A549 (cell line): ENCODE results near the gene LLPH. TPM values are rescaled to one million over a fixed set of nuclear protein-coding genes. Genes with fewer than 3 reads are reported as not detected.

ENCODE experiments used
- ATAC-seq, 2 experiments: fragments of 200-7000 bp in 1 of 2; fragments of >200 bp in 1 of 2; cut with Nextera tagmentation in 1 of 2; cut with Tn5 transposase in 1 of 2; 3 replicates each; pipeline versions ENCODE4 v1.8.0 to v1.9.1; 2018 to 2020; ENCODE audit warnings: mild to moderate bottlenecking in 1 of 2, moderate library complexity in 1 of 2
- CTCF ChIA-PET: fragments of 300-600 bp; sonication (Branson Sonifier 250); formaldehyde crosslinking; extraction: SDS; loops from one replicate; lab custom pipeline; 2021; ENCODE audit warnings: antibody characterized with exemption, inconsistent platforms; lab: Yijun Ruan, JAX
- POLR2A ChIA-PET: fragments of 350-600 bp; formaldehyde crosslinking; extraction: SDS; loops from one replicate; lab custom pipeline; 2021; ENCODE audit warnings: antibody characterized with exemption, inconsistent platforms; lab: Yijun Ruan, JAX
- DNase-seq, 2 experiments: peaks; one replicate each; pipeline versions ENCODE4 v3.0.0 to v3.0.0-alpha.2; 2011 to 2016; ENCODE audit warnings: low read depth in 1 of 2, low spot score in 1 of 2
- FAIRE-seq: peaks from 2 replicates; lab custom pipeline; 2011; peaks lifted over from hg19 to GRCh38; lab: Jason Lieb, UNC
- H3K27ac ChIP-seq, 2 experiments: fragments of >200 bp; sonication (Bioruptor Twin); formaldehyde crosslinking; 3 replicates each; pipeline ENCODE4 v1.5.1; 2016 to 2017
- H3K4me1 ChIP-seq: fragments of >200 bp; sonication (Bioruptor Twin); formaldehyde crosslinking; 3 replicates; pipeline ENCODE4 v1.6.1; 2016
- H3K4me2 ChIP-seq: fragments of >200 bp; sonication (Bioruptor Twin); formaldehyde crosslinking; 3 replicates; pipeline ENCODE4 v1.6.1; 2016
- H3K4me3 ChIP-seq: fragments of >200 bp; sonication (Bioruptor Twin); formaldehyde crosslinking; 3 replicates; pipeline ENCODE4 v1.5.1; 2016
- H3K9me3 ChIP-seq: fragments of >200 bp; sonication (Bioruptor Twin); formaldehyde crosslinking; 3 replicates; pipeline ENCODE4 v1.6.1; 2016
- CEBPB ChIP-seq, 2 experiments: fragments of >200 bp in 1 of 2; sonication (Bioruptor Twin) in 1 of 2; formaldehyde crosslinking in 1 of 2; IDR thresholded peaks; 2 replicates each; pipeline ENCODE4 v1.6.1; 2012 to 2016
- CHD2 ChIP-seq: fragments of 150-350 bp; IDR thresholded peaks from 2 replicates; pipeline ENCODE4 v1.6.1; 2014; ENCODE audit warnings: low read length; ENCODE audit not compliant: partially characterized antibody
- CHD4 ChIP-seq: fragments of 200-600 bp; sonication (generic); IDR thresholded peaks from 2 replicates; pipeline ENCODE4 v1.6.1; 2016; ENCODE audit warnings: antibody characterized with exemption, mild to moderate bottlenecking, borderline replicate concordance
- EHMT2 ChIP-seq: fragments of 200-600 bp; sonication (generic); IDR thresholded peaks from 2 replicates; pipeline ENCODE4 v1.6.1; 2016; ENCODE audit warnings: antibody characterized with exemption, low read depth, mild to moderate bottlenecking, moderate library complexity
- ESRRA ChIP-seq: fragments of 150-350 bp; IDR thresholded peaks from 2 replicates; pipeline ENCODE4 v1.6.1; 2014; ENCODE audit warnings: mild to moderate bottlenecking, low read length, borderline replicate concordance
- FOSB ChIP-seq: fragments of 250-450 bp; sonication (Bioruptor Pico); IDR thresholded peaks from 2 replicates; pipeline ENCODE4 v1.5.0; 2020; ENCODE audit warnings: mild to moderate bottlenecking, moderate library complexity
- GATA3 ChIP-seq: IDR thresholded peaks from 2 replicates; pipeline ENCODE4 v1.6.1; 2012; ENCODE audit warnings: borderline replicate concordance
- HES2 ChIP-seq: fragments of >200 bp; sonication (Bioruptor Twin); formaldehyde crosslinking; IDR thresholded peaks from 2 replicates; pipeline ENCODE4 v1.6.1; 2016
- HEYL ChIP-seq: fragments of 250-450 bp; sonication (Bioruptor Pico); IDR thresholded peaks from 2 replicates; pipeline ENCODE4 v1.8.0; 2021; ENCODE audit warnings: mild to moderate bottlenecking, moderate library complexity
- KDM1A ChIP-seq: fragments of 200-600 bp; sonication (generic); IDR thresholded peaks from 2 replicates; pipeline ENCODE4 v1.6.1; 2016; ENCODE audit warnings: low read depth, mild to moderate bottlenecking
- KDM5A ChIP-seq: fragments of 200-600 bp; sonication (generic); IDR thresholded peaks from 2 replicates; pipeline ENCODE4 v1.6.1; 2016; ENCODE audit warnings: antibody characterized with exemption, mild to moderate bottlenecking
- NR3C1 ChIP-seq: fragments of >200 bp; sonication (Bioruptor Twin); formaldehyde crosslinking; IDR thresholded peaks from 3 replicates; pipeline ENCODE4 v1.6.1; 2017
- PBX3 ChIP-seq: IDR thresholded peaks from 2 replicates; pipeline ENCODE4 v1.6.1; 2012
- PHF8 ChIP-seq: fragments of 200-600 bp; sonication (generic); IDR thresholded peaks from 2 replicates; pipeline ENCODE4 v1.6.1; 2016; ENCODE audit warnings: low read depth, mild to moderate bottlenecking, antibody characterized with exemption, moderate library complexity, borderline replicate concordance
- POLR2AphosphoS2 ChIP-seq: conservative IDR thresholded peaks from 2 replicates; pipeline ENCODE4 v1.6.1; 2012; ENCODE audit warnings: low read length, improper control_type of control experiment, inconsistent platforms
- RARB ChIP-seq: fragments of 250-450 bp; sonication (Bioruptor Pico); IDR thresholded peaks from 2 replicates; pipeline ENCODE4 v1.8.0; 2021; ENCODE audit warnings: mild to moderate bottlenecking, moderate library complexity
- RCOR1 ChIP-seq: fragments of 150-350 bp; IDR thresholded peaks from 2 replicates; pipeline ENCODE4 v1.6.1; 2014; ENCODE audit warnings: antibody characterized with exemption, low read length, low read depth
- RFX5 ChIP-seq: fragments of 450-650 bp; IDR thresholded peaks from 2 replicates; pipeline ENCODE4 v1.7.1; 2014; ENCODE audit warnings: antibody characterized with exemption, mild to moderate bottlenecking, moderate library complexity
- TFCP2L1 ChIP-seq: fragments of 250-450 bp; sonication (Bioruptor Pico); IDR thresholded peaks from 2 replicates; pipeline ENCODE4 v1.5.0; 2021; ENCODE audit warnings: mild to moderate bottlenecking
- TP53 ChIP-seq: fragments of 250-450 bp; sonication (Bioruptor Pico); IDR thresholded peaks from 2 replicates; pipeline ENCODE4 v1.5.0; 2021; ENCODE audit warnings: mild to moderate bottlenecking, moderate library complexity
- USF2 ChIP-seq: fragments of 450-650 bp; IDR thresholded peaks from 2 replicates; pipeline ENCODE4 v1.6.1; 2014; ENCODE audit warnings: antibody characterized with exemption
- ZFP36 ChIP-seq: fragments of 450-650 bp; IDR thresholded peaks from 2 replicates; pipeline ENCODE4 v1.6.1; 2014; ENCODE audit warnings: borderline replicate concordance; ENCODE audit not compliant: partially characterized antibody
- WGBS: methylation state at CpG from one replicate; pipeline ENCODE4 v1.1.6; 2017; ENCODE audit errors: missing lambda C conversion rate; 5-methylcytosine and 5-hydroxymethylcytosine counted together
- polyA plus RNA-seq, 4 experiments: library from polyadenylated mRNA; depleted of rRNA in 3 of 4; stranded (reverse); fragments of >200 nt; fragmentation: RNase III in 1 of 4; extraction: RNeasy Plus Mini Kit Qiagen cat#74134 plus additional on column Dnase treatment in 1 of 4; gene quantifications; 2 replicates in 3 of 4; 3 replicates in 1 of 4; pipeline ENCODE4 v1.2.3, GENCODE V29; 2011 to 2017

LLPH gene
- polyA plus RNA-seq, 2 of the 4 experiments (the other 2 are of a cell fraction), result 32.4 to 54.5 TPM

GRCh38 chr12:66085213-66085612 lies 45.3 kb downstream of the LLPH start:
- ChIA-PET POLR2A (no interaction called here), CTCF (interaction anchor here (1.0 to 2.2 kb wide), 7 partner anchors 14 to 779 kb away, joined by 3 to 15 read pairs (median 4); no protein-coding TSS in a partner anchor)
- FAIRE-seq (no peak), DNase-seq (no peak), ATAC-seq (no peak)
- no peaks in the 10 kb centered on the region for H3K9me3 ChIP-seq
- no peak overlapping the region for H3K27ac ChIP-seq
- WGBS, result 20% methylated on average over 1 of the region's 1 CpG
- no peak overlapping the region for H3K4me2 ChIP-seq
- no peak overlapping the region for H3K4me3 ChIP-seq
- no peaks in the 10 kb centered on the region for H3K4me1 ChIP-seq
- peak; percentile 24 for TF ChIP-seq ZFP36
- no peak for TF ChIP-seq NR3C1

- Histone ChIP-seq H3K4me1 (no peaks in the 10 kb centered on the region), H3K4me3 (no peak overlapping the region), H3K27ac (no peak overlapping the region), H3K9me3 (no peaks in the 10 kb centered on the region), H3K4me2 (no peak overlapping the region)
- FAIRE-seq, result no peak
- 23% methylated on average over 1 of the region's 1 CpG for WGBS
- no peak for TF ChIP-seq RFX5
- no peak for TF ChIP-seq PHF8
- no peak for TF ChIP-seq POLR2AphosphoS2
- TF ChIP-seq KDM1A, result no peak
- TF ChIP-seq CHD2, result no peak
- TF ChIP-seq RARB (CRISPR knock-in tag), result no peak
- TF ChIP-seq FOSB, result no peak
- TF ChIP-seq TP53, result no peak
- TF ChIP-seq TFCP2L1 (CRISPR knock-in tag), result no peak
- TF ChIP-seq CEBPB (IDR thresholded peaks at IDR 0.05), result no peak
- TF ChIP-seq NR3C1, result no peak
- no peak for TF ChIP-seq EHMT2
- TF ChIP-seq CHD4, result no peak
- TF ChIP-seq KDM5A, result no peak
- TF ChIP-seq HEYL (CRISPR knock-in tag), result no peak
- no peak for TF ChIP-seq USF2
- ATAC-seq, result no peak
- DNase-seq, result no peak
- ChIA-PET CTCF (interaction anchor here (1.1 to 2.2 kb wide), 3 partner anchors 481 to 527 kb away, joined by 3 to 15 read pairs (median 6); no protein-coding TSS in a partner anchor), POLR2A (no interaction called here)
These were observed 46.8 kb downstream of the LLPH start for GRCh38 chr12:66083766-66084165.

- TF ChIP-seq EHMT2, result no peak
- no peak for TF ChIP-seq CHD2
- no peak for TF ChIP-seq ZFP36
- no peak for TF ChIP-seq HES2
- no peak for TF ChIP-seq PBX3
- no peak for TF ChIP-seq ESRRA
- TF ChIP-seq RCOR1, result no peak
- TF ChIP-seq GATA3, result no peak
- no peak for TF ChIP-seq PHF8
- CTCF ChIA-PET, result interaction anchor here (0.6 to 1.1 kb wide), 5 partner anchors 18 to 776 kb away, joined by 3 read pairs; no protein-coding TSS in a partner anchor
- WGBS, result 2% methylated on average over 1 of the region's 1 CpG
- ATAC-seq, result no peak
- POLR2A ChIA-PET, result no interaction called here
- H3K4me1 ChIP-seq, result no peaks in the 10 kb centered on the region
- H3K9me3 ChIP-seq, result no peaks in the 10 kb centered on the region
- no peak overlapping the region for H3K4me2 ChIP-seq
- FAIRE-seq, result no peak
- H3K27ac ChIP-seq, result no peak overlapping the region
- no peak overlapping the region for H3K4me3 ChIP-seq
- DNase-seq, result no peak
These were observed 47.8 kb downstream of the LLPH start for GRCh38 chr12:66082744-66083143.
